Measurements from ENCODE around the gene MRO. TPM values are rescaled to one million over a fixed set of nuclear protein-coding genes. Genes with fewer than 3 reads are reported as not detected.
"Not testable (repeated sequence)": the region's sequence is repeated elsewhere in the genome, so short reads cannot be mapped to it uniquely, and the experiment has no call there.

The MRO gene
- total RNA-seq, 1 experiment from 2014 or later, result 1.7 TPM

DNA sequence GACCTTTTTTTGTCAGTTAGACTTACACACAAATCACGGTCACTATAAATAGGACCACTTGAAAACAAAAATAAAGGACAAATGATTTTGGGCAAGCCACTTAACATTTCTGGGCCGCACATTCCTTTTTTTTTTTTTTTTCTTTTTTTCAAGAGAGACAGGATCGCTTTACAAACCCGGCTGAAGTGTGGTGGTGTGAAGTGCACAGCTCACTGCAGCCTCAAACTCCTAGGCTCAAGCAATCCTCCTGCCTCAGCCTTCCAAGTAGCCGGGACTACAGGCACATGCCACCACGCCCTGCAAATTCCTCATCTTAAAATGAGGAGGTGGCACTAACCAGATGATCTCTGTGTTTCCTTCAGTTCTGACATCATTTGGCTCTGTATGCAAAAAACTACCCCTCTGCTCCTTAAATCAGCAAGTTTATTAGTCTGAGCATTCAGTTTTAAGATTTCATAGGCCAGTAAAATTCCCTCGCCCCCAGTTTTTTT is 28.3 kb upstream of the MRO start:
- no peak overlapping the region for H3K4me3 ChIP-seq (ENCODE audit: insufficient read depth, low read depth, low read length)
- no peaks in the 10 kb centered on the region for H3K27me3 ChIP-seq (ENCODE audit: control insufficient read depth, insufficient read depth, low read length)
- no peak for DNase-seq
- no peaks in the 10 kb centered on the region for H3K36me3 ChIP-seq (replicated peaks; ENCODE audit: control insufficient read depth, insufficient read depth, low read length)

DNA sequence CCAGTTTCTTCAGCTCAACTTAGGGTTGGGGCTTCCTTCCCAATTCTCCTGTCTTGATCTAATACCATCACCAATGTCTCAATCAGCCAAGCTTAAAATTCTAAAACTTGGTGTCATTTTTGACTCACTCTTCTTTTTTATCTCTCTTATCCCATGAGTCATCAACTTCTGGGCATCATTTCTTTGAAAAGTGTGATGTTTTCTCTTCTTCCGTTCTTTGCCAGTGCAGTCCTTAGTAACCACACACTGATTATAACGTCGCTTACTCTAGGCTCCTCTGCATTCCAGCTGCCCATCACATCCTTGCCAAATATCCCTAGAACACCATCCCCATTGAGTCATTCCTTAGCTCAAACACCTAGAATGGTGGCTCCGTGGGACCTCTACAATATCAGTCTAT is 27.4 kb upstream of the MRO start:
- H3K27me3 ChIP-seq (ENCODE audit: control insufficient read depth, insufficient read depth, low read length), result no peaks in the 10 kb centered on the region
- no peak overlapping the region for H3K4me3 ChIP-seq (ENCODE audit: insufficient read depth, low read depth, low read length)
- no peaks in the 10 kb centered on the region for H3K36me3 ChIP-seq (replicated peaks; ENCODE audit: control insufficient read depth, insufficient read depth, low read length)
- no peak for DNase-seq

DNA sequence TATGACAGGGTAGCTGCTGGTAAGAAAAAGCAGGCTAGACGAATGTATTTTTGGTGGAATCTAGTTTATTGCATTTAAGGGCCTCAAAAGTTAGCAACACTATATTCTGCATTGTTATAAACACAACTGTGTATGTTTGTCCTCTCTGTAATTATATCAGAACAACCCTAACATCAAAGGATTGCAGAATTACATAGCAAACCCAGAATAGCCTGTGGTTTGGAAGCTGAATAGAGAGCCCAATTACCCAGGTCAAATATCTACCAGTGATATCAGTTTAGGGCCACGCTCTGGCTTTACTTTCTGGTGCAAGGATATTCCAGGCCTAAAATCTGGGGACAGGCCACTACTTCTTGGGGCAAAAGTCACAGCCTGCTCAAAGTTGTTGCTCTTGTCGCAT is 25.1 kb upstream of the MRO start:
- H3K4me3 ChIP-seq (ENCODE audit: insufficient read depth, low read depth, low read length), result no peak overlapping the region
- no peak for DNase-seq
- no peaks in the 10 kb centered on the region for H3K36me3 ChIP-seq (replicated peaks; ENCODE audit: control insufficient read depth, insufficient read depth, low read length)
- H3K27me3 ChIP-seq (ENCODE audit: control insufficient read depth, insufficient read depth, low read length), result no peaks in the 10 kb centered on the region

DNA sequence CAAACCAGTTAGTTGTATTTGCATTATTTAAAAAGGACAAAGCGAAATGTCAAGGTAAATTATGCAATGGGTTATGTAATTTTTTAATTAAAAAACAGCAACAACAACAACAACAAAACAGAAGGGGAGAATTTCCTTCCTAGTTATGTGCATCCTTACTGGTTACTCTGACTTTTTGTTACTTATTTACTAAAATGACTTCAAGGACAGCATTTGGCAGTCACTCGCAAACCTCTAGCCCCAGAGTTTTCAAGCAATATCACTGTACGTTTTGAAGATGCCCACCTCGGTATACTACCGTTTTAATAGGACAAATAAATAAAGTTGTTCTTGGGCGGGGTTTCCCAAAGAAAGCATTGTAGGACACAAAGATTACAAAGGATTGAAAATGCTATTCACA is 24.7 kb upstream of the MRO start:
- H3K36me3 ChIP-seq (replicated peaks; ENCODE audit: control insufficient read depth, insufficient read depth, low read length), result no peaks in the 10 kb centered on the region
- no peak for DNase-seq
- H3K27me3 ChIP-seq (ENCODE audit: control insufficient read depth, insufficient read depth, low read length), result no peaks in the 10 kb centered on the region
- no peak overlapping the region for H3K4me3 ChIP-seq (ENCODE audit: insufficient read depth, low read depth, low read length)

DNA sequence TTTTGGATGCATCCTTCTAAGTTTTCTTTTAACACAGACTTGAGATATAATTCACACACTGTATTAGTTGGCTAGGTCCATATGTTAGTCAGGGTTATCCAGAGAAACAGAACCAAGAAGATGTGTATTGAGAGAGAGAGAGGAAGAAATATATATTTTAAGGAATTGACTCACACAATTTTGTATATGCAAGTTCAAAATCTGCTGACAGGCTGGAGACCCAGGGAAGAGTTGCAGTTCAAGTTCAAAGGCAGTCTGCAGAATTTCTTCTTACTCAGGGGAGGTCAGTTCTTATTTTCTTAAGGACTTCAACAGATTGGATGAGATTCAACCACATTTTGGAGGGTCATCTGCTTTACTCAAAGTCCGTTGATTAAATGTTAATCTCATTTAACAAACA is 23.0 kb upstream of the MRO start:
- H3K4me3 ChIP-seq (ENCODE audit: insufficient read depth, low read depth, low read length), result no peak overlapping the region
- no peaks in the 10 kb centered on the region for H3K27me3 ChIP-seq (ENCODE audit: control insufficient read depth, insufficient read depth, low read length)
- no peak for DNase-seq
- H3K36me3 ChIP-seq (replicated peaks; ENCODE audit: control insufficient read depth, insufficient read depth, low read length), result no peaks in the 10 kb centered on the region

DNA sequence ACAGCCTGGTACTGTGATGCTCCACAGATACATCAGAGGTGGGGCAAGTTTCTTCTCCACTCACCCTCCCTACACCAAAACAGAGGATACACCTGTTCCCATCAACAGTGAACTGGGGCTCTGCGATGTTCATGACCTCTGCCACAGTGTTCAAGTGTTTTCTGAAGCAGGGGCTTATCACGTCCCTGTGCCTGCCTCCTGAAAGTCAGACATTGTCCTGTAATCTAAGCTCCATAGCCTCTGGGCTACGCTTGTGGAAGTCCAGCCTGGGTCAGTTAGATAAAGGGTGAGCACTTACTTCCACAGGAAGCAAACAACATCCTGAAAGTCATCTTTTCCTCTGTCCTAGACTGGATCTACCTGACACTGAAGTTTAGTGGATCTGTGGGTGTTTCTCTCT is 20.2 kb upstream of the MRO start:
- Histone ChIP-seq H3K4me3 (ENCODE audit: insufficient read depth, low read depth, low read length) (no peak overlapping the region), H3K27me3 (ENCODE audit: control insufficient read depth, insufficient read depth, low read length) (no peaks in the 10 kb centered on the region), H3K36me3 (replicated peaks; ENCODE audit: control insufficient read depth, insufficient read depth, low read length) (no peaks in the 10 kb centered on the region)
- DNase-seq, result no peak

DNA sequence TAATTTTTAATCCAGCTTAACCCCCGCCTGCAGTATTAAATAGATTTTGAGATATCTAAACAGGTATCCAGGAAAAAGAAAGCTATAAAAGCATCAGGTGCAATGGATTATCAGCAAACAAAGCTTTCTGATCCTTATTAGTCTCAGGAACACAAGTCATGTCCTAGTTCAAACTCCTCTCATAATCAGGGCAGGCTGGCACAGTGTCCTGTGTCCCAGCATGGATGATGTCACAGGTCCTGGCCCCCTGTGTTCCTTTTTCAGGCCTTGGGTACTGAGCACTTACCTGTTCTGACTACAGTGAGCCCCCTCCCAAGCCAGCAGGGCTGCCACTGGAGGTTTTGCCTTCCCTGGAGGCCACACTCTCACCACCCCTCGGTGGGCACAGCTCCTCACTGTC is 19.5 kb upstream of the MRO start:
- Histone ChIP-seq H3K27me3 (ENCODE audit: control insufficient read depth, insufficient read depth, low read length) (no peaks in the 10 kb centered on the region), H3K4me3 (ENCODE audit: insufficient read depth, low read depth, low read length) (no peak overlapping the region), H3K36me3 (replicated peaks; ENCODE audit: control insufficient read depth, insufficient read depth, low read length) (no peaks in the 10 kb centered on the region)
- DNase-seq, result no peak

DNA sequence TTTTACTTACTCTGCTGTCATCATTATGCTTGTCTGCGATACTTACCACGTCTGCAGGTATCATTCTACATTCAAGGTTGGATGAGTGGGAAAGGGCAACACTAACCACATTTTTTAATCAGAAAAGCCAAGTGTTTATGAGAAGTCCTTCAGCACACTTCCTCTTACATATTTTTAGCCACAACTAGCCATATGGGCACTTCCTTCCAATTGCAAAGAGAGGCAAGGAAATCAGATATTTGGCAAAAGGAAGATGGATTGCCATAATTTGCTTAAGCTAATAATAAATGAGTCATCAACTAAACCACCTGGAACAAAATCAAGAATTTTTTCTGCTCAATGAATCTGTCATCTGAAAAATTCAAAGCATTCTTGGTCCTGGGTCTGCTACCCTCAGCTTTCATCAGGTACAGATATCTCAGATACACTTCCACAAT is 16.7 kb upstream of the MRO start:
- H3K4me3 ChIP-seq (ENCODE audit: insufficient read depth, low read depth, low read length), result no peak overlapping the region
- H3K36me3 ChIP-seq (replicated peaks; ENCODE audit: control insufficient read depth, insufficient read depth, low read length), result no peaks in the 10 kb centered on the region
- DNase-seq, result no peak
- H3K27me3 ChIP-seq (ENCODE audit: control insufficient read depth, insufficient read depth, low read length), result no peaks in the 10 kb centered on the region

DNA sequence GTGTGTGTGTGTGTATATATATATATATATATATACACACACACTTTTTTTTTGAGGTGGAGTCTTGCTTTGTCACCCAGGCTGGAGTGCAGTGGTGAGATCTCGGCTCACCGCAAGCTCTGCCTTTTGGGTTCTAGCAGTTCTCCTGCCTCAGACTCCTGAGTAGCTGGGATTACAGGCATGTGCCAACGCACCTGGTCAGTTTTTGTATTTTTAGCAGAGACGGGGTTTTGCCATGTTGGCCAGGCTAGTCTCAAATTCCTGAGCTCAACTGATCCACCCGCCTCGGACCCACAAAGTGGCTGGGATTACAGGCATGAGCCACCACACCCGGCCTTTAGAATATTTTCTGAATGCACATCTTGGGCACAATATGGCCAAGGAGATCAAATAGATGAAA is 13.7 kb upstream of the MRO start:
- H3K4me3 ChIP-seq (ENCODE audit: insufficient read depth, low read depth, low read length); H3K36me3 ChIP-seq (replicated peaks; ENCODE audit: control insufficient read depth, insufficient read depth, low read length); H3K27me3 ChIP-seq (ENCODE audit: control insufficient read depth, insufficient read depth, low read length); DNase-seq: not testable (repeated sequence)

DNA sequence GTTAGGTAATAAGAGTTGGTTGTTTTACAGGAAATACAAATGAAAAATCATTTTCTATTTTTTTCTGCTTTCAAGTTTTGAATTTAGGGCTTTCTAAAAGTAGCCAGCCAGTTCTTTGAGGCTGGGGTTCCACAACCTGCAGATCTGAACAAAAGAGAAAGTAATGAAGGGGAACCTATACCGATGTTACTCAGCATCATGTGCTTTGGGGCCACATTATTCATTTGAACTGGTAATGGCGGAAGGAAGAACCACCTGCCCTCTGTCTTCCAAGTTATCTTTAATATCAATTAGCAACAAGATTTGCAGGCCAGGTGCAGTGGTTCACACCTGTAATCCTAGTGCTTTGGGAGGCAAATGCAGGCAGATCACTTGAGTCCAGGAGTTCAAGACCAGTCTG is 12.9 kb upstream of the MRO start:
- Histone ChIP-seq H3K4me3 (ENCODE audit: insufficient read depth, low read depth, low read length) (no peak overlapping the region), H3K27me3 (ENCODE audit: control insufficient read depth, insufficient read depth, low read length) (no peaks in the 10 kb centered on the region), H3K36me3 (replicated peaks; ENCODE audit: control insufficient read depth, insufficient read depth, low read length) (no peaks in the 10 kb centered on the region)
- no peak for DNase-seq

DNA sequence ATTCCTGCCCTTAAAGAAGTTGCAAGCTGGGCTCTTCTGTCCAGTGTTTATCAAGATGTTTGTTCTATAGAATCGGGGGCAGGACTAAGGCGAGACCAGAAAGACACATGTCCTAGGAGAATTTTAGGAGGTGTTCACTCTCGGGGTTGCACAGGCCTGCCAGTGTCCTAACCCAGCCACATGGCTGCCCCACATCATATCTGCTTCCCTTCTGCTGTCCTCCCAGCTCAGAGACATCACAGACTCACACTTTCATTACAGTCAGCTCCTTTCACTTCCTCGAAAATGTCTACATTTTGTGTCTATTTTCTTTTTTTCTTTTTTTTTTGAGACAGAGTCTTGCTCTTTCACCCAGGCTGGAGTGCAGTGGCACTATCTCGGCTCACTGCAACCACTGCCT is 10.7 kb upstream of the MRO start:
- Histone ChIP-seq H3K4me3 (ENCODE audit: insufficient read depth, low read depth, low read length) (no peak overlapping the region), H3K27me3 (ENCODE audit: control insufficient read depth, insufficient read depth, low read length) (no peaks in the 10 kb centered on the region), H3K36me3 (replicated peaks; ENCODE audit: control insufficient read depth, insufficient read depth, low read length) (no peaks in the 10 kb centered on the region)
- no peak for DNase-seq

DNA sequence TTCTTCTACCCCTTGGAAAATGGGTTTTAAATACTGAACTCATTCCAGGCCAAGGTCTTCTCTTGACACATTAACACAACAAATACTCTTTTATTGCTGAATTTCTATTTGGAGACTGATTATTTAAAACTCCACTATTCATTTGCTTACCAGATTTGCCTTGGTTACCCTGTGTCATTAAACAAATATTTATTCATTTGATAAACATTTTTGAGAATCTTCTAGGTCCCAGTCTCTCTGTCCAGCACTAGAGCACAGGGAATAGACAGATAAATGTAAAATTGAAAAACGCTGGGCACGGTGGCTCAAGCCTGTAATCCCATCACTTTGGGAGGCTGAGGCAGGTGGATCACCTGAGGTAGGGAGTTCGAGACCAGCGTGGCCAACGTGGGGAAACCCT is 9.8 kb upstream of the MRO start:
- H3K27me3 ChIP-seq (ENCODE audit: control insufficient read depth, insufficient read depth, low read length), result no peaks in the 10 kb centered on the region
- DNase-seq, result no peak
- no peak overlapping the region for H3K4me3 ChIP-seq (ENCODE audit: insufficient read depth, low read depth, low read length)

DNA sequence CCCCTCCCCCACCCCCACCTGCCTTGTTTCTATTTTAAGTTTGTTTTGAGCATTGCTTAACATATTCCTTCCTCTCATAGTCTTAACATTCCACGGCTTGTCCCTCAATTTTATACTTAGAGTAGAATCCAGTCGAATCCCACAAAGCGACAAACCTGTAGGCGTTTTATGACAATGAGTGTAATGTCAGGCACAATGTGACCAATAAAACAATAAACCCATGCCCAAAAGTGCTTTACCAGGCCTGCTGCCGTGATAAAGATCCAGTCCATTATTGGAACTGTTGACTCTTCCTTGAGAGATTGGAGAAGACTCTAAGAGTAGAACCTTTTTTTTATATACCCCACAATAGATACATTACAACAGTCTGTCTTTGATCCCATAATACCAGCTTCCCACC is 6.2 kb upstream of the MRO start:
- Histone ChIP-seq H3K4me3 (ENCODE audit: insufficient read depth, low read depth, low read length) (no peak overlapping the region), H3K27me3 (ENCODE audit: control insufficient read depth, insufficient read depth, low read length) (no peaks in the 10 kb centered on the region), H3K36me3 (replicated peaks; ENCODE audit: control insufficient read depth, insufficient read depth, low read length) (no peaks in the 10 kb centered on the region)
- no peak for DNase-seq

More for the DNA sequence above, 9.8 kb upstream of the MRO start:
- H3K36me3 ChIP-seq (replicated peaks; ENCODE audit: control insufficient read depth, insufficient read depth, low read length), result no peaks in the 10 kb centered on the region

DNA sequence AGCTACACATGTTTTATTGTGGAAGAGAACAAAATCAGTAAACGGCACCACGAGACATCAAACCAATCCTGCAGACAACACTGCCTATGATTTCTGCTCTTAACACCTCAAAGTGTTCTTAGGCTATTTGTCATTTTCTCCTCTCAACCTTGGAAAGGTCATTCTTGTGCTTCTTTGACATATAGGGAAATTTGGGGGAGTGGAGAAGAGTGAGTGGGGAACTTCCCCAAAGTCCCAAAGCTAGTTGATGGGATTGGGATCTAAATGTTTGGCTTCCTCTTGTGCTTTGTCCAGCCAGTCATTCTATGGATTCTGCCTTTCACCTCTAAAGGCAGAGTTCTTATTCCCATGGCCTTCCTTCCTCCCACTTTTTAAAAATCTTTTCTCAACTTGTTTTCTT is 5.8 kb upstream of the MRO start:
- DNase-seq, result no peak
- H3K4me3 ChIP-seq (ENCODE audit: insufficient read depth, low read depth, low read length), result no peak overlapping the region
- no peaks in the 10 kb centered on the region for H3K36me3 ChIP-seq (replicated peaks; ENCODE audit: control insufficient read depth, insufficient read depth, low read length)
- no peaks in the 10 kb centered on the region for H3K27me3 ChIP-seq (ENCODE audit: control insufficient read depth, insufficient read depth, low read length)

DNA sequence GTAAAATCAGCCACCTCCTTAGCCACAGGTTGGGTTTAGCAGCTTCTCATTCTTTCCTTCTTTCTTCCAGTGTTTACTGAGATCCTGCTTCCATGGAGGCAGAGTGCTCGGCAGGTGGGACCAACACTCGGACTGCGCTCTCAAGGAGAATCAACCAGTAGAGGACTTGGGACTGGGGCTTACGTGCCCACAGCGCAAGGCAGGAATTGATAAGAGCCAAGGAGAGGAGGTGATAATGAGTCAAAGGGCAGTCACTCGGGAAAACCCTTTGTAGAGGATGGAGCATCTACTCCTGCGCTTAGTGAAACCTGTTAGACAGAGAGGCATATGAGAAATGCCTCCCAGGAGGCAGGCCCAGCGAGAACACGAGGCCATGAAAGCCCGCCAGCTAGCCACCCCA is 2.9 kb upstream of the MRO start:
- no peak for DNase-seq
- H3K27me3 ChIP-seq (ENCODE audit: control insufficient read depth, insufficient read depth, low read length), result no peaks in the 10 kb centered on the region
- no peak overlapping the region for H3K4me3 ChIP-seq (ENCODE audit: insufficient read depth, low read depth, low read length)
- no peaks in the 10 kb centered on the region for H3K36me3 ChIP-seq (replicated peaks; ENCODE audit: control insufficient read depth, insufficient read depth, low read length)

DNA sequence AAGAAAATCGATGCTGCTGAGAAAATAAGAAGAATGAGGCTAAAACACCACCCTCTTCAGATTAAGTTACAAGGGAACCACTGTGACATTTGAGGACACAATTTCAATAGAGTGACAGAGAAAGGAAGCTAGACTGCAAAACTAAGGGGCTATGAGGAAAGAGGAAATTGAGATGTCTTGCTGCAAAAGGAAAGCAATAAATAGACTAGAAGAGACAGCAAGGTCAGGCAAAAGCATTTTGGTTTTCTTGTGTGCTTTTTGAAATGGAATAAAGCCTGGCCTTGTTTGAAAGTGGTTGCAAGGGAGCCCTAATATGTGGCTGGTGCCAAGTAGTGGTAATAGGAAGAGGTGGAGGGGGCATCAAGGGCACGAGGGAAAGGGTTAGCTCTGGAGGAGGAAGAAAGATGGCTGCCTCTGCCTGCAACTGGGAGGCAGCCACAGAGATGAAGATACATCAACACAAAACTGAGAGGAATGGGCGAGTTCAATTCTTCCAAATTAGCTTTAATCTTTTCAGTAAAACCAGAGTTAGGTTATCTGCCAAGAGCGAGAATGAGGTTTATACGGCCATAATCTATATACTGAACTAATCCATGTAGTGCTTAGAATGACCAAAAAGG is 1.2 kb upstream of the MRO start:
- no peak for DNase-seq
- Histone ChIP-seq H3K4me3 (ENCODE audit: insufficient read depth, low read depth, low read length) (no peak overlapping the region), H3K36me3 (replicated peaks; ENCODE audit: control insufficient read depth, insufficient read depth, low read length) (no peaks in the 10 kb centered on the region), H3K27me3 (ENCODE audit: control insufficient read depth, insufficient read depth, low read length) (no peaks in the 10 kb centered on the region)

Data from H7 (cell line).